ENCODE results near the gene SLC9A9. TPM values are rescaled to one million over a fixed set of nuclear protein-coding genes. Genes with fewer than 3 reads are reported as not detected.
A peak's percentile ranks its signal among the peaks of the same experiment; 100 is the strongest.

SLC9A9 gene
- total RNA-seq, 1 donor from 2014 or later: 7.2 TPM

DNA sequence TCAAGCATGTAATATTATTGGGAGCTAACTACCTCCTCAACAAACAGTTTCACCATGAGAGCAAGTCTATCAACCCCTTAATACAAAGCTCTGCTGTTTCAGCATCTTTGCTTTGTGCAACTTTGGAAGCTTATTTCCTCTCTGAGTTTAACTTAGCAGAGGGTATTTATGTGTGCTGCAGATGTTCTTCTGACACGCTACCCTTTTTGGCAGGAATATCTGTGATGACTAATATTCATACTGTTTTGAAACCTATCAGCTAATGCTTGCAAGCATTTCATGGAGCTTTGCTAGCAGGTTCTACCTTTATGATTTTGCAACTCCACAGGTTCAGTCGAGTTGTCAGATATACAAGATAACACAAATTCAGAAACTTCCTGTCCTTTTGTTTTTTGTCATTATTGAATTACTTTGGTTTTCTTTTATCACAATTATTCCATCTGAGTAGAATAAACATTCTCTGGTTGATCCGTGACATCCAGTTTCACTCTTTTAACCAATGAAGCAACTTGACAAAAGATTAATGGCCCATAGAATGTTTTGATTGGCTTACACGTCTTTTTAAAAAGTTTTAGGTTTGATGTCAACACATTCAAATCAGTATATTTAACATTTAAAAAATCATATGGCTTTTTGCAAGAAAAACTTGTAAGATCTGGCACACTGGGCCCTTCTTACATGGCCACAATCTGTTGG, 1.7 kb upstream of the SLC9A9 start:
- intact Hi-C loops (cut with DNase I): no loop called here
- DNase-seq: no peak
- peak; percentile 80 for ATAC-seq (ENCODE audit: poor library complexity)

DNA sequence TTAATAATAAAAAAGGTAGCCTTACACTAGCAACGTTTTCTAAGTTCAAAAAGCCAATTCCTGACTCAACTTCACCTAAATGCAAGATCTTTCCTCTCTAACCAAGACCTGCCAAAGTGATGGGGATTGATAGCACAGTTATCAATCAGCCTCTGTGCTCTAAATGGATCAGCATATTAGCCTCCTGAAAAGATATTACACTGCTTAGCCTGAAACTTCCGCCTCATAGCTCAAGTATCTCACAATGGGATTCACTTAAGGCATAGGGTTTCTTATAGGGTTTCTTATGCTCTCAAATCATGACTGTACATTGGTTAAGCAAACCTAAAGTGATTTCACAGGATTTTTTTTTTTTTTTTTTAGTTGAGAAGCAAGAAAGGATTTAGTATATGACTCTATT, 436 bp upstream of the SLC9A9 start:
- intact Hi-C loops (cut with DNase I): no loop called here
- DNase-seq (no peak), ATAC-seq (ENCODE audit: poor library complexity) (no peak)

DNA sequence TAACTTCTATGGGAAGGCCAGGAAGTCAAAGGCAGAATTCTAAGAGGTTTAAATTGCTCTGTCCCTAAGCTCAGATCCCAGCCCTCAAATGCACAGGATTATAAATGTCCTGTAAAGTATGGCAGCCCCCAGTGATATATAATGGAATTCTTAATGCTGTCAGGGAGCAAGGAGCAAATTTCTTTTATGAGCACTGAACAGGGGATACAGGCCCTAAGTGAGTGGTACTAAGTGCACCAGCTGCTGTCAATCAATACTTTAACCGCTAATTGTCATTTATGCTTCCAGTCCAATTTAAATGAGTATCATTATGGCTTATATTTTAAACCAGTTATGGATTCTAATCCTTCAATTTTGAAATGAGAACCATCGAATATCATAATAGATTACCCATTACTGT, 4.7 kb downstream of the SLC9A9 start:
- DNase-seq: no peak
- intact Hi-C loops (cut with DNase I): no loop called here
- no peak for ATAC-seq (ENCODE audit: poor library complexity)

DNA sequence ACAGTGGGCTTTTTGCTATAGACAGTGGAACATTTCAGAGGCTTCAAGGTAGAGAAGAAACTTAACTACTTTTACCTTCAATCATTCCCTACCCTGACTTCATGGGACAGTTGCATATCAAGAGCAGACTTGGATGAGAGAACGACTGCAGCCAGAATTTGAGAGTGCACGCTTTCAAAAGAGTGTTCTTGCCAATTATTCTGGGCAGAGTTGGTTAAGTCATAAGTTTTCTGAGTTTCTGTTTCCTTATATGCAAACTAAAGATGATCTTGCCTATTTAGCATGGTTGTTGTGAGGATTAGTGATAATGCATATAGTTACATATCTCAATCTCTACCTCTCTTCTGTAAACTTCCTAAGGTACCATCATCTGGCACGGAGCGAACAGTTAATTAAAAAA, 7.6 kb downstream of the SLC9A9 start:
- no peak for DNase-seq
- intact Hi-C loops (cut with DNase I): no loop called here
- no peak for ATAC-seq (ENCODE audit: poor library complexity)

DNA sequence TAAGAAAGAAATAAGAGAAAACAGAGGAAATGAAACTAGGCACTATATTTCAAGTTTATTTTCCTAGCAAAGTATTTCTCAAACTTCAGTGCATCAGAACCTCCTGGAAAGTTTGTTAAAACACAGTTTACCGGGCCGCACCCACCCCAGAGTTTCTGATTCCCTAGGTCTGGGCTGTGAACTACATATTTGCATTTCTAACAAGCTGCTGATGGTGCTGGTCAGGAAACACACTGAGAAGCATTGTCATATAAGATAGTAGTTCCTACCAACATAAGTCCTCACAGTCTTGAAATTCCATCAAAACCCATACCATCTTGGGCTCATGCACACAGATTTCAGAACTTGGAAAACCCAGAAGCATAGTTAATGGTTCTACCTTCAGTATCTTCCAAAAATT, 8.3 kb downstream of the SLC9A9 start:
- no peak for ATAC-seq (ENCODE audit: poor library complexity)
- intact Hi-C loops (cut with DNase I): no loop called here

DNA sequence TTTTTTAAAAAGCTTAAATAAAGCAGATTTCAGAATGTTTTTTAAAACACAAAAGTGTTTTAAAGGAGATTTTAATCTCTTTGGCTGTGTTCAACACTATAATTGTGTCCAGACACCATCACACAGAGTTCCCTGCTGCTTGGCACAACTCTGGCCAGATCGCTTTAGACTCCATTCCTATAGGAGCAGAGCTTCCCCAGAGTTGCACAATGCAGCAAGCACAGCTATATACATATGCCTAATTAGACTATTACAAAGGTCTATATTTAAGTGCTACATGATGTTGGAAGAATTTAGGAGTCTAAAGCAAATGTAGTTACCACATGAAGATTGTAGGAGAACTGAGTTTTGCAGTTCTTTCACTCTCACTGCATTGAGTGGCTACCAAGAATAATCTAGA, 11.2 kb downstream of the SLC9A9 start:
- DNase-seq (no peak), ATAC-seq (ENCODE audit: poor library complexity) (no peak)
- intact Hi-C loops (cut with DNase I): no loop called here

More for the DNA sequence above, 8.3 kb downstream of the SLC9A9 start:
- no peak for DNase-seq

DNA sequence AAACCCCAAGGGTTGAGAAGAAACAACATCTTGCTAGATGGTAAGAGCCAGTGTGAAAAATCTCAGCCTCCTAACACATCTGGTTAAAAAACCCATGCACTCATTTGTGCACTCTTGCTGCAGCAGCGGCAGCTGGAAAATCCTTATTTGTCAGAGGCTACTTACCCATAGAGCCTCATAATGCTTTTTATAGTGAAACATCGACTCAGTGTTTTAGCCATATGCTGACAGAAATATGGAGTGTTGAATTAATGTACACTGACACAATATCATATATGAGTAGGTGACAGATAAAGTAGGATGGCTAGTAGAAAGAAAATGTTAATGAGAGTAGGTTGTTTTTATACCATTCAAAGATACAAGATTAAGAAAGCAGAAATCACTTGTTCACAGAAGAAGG, 13.0 kb downstream of the SLC9A9 start:
- intact Hi-C loops (cut with DNase I): no loop called here
- DNase-seq (no peak), ATAC-seq (ENCODE audit: poor library complexity) (no peak)

DNA sequence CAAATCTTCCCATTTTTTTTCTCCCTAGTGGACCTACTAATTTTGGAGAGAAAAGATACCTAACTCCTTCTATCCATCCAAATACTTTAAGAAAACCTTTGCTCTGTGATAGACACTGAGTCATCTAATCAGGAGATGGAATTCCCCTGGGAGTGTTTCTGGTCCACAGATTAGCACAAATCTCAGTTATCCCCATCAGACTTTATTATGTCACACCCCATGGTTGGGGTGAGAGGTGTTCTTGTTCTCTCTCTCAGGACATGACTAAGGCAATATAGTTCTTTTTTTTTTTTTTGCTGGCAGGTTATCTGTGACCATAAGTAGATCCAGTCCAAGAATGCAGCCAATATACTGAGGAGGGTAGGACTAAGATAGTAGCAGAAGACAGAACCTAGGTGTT, 15.8 kb downstream of the SLC9A9 start:
- no peak for ATAC-seq (ENCODE audit: poor library complexity)
- intact Hi-C loops (cut with DNase I): no loop called here
- DNase-seq: no peak

DNA sequence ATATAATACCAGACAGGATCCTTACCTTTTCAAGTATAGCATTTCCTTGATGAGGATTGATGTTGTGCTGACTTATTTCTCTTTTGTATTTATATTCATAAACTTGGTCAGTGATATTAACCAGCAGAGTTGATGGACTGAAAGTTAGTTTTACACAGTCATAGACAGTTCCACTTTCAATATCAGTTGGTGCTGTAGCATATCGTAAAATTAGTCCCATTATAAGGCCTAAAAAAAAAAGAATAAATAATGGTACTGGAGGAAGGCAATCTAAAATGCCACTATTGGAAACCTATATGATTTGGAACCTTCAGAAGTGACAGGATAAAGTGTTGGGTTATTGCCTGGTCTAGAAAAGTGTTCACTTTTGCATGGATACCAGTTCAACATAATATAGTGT, 16.3 kb downstream of the SLC9A9 start:
- no peak for ATAC-seq (ENCODE audit: poor library complexity)
- intact Hi-C loops (cut with DNase I): no loop called here

DNA sequence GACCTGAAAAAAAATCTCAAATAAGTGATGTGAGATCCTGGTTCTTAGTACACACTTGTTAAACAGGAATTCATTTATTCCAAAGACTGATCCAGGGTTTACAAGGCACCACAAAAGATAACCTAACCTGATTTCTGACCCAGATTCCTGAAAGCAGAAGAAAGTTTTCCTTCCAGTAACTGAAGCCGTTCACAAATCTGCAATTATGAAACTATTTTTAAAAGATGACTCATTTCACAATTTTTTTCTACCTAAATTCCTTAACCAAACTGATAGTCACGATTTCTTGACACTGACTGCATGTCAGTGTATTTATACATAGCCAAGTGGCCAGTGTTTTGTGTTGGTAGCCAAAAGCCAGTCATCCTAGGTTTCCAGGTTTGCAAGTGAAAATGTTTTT, 17.1 kb downstream of the SLC9A9 start:
- peak; percentile 19 for ATAC-seq (ENCODE audit: poor library complexity)
- intact Hi-C loops (cut with DNase I): no loop called here
- DNase-seq: no peak

More for the DNA sequence above, 16.3 kb downstream of the SLC9A9 start:
- no peak for DNase-seq

DNA sequence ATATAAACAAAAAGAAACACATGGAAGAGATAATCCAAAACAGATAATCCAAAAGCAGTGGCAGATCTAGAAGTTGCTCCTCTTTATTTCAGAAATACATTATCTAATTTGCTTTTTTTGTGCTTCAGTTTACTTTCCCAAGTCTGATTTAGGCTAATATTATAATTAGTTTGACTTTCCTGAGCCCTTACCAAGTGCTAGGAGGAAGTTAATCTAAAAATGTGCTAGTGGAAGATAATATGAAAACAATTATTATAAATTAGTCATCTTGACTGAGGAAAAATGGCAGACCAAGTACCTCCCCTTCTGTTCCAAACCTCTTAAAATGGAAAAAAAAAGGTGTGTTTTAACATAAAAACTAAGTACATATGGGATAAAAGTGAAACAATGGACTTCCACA, 17.5 kb downstream of the SLC9A9 start:
- DNase-seq: no peak
- no peak for ATAC-seq (ENCODE audit: poor library complexity)
- intact Hi-C loops (cut with DNase I): no loop called here

DNA sequence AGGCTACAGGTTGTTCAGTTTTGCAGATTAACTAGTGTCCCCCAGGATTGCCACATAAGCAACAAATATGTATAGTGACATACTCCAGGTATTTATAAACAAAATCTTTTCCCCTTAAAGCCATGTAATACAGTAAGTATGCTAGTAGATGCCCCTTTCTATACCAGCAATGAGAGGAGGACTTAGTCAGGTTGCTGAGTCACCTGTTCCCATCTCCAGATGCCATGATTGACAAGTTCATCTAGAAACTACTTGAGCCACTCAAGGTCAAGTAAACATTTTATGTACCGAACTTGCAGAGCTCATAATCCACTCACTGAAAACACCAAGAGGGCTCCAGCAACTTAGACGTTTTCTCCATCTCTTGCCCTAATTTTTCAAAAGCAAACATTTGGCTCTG, 18.2 kb downstream of the SLC9A9 start:
- ATAC-seq (ENCODE audit: poor library complexity) (no peak), DNase-seq (no peak)
- intact Hi-C loops (cut with DNase I): no loop called here

DNA sequence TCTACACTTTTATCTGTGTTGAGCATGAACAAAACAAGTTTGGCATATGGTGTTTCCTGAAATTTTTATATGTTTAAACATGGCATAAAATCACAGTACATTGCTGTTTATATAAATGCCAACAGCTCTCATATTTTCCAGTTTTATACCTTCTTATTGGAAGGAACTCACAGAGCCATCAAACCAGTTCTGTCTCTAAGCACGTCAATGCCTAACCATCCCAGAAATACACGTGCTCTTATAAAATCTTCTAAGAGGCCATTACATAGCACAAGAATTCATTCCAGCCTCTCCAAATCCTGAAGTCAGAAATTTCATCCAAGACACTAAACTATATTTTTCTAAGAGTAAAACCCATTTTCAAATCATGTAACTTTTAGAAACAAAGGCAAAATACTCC, 20.8 kb downstream of the SLC9A9 start:
- DNase-seq (no peak), ATAC-seq (ENCODE audit: poor library complexity) (no peak)
- intact Hi-C loops (cut with DNase I): no loop called here

DNA sequence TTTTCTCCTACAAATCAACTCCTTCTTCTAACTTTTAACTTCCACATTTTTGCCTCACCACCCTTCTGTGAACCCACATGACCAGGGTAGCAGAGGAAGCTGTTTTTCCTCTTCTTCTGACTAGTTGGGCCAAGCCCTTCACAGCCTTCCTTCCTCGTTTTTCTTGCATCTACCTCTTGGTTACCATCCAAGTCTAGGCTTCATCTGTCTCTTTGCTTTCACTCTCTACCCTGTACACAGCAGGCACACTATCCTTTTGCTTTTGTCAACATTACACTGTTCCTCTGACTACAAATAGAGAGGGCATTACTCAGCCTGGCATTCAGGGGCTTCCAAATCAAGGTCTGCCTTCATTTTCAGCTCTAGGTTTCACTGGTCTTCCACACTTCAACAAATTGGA, 22.0 kb downstream of the SLC9A9 start:
- intact Hi-C loops (cut with DNase I): no loop called here

DNA sequence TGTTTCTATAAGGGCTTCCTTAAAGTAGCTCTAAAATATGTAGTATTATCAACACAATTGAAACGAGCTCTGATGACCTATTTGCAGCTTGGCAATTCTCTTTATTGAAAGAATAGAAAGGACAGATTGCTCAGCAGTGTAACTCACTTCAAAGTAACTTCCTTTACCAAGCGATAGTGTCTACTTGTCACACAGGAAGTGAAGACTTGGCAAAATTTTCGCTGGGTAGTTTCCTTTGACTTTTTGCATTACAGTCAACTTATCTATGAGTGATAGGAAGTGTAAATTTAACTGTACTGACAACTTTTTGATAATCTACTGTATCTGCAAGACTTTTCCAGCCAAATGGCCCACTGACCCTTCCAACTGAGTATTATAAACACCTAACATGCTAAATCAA, 22.8 kb downstream of the SLC9A9 start:
- ATAC-seq (ENCODE audit: poor library complexity): peak; percentile 71
- intact Hi-C loops (cut with DNase I): no loop called here
- no peak for DNase-seq

More for the DNA sequence above, 22.0 kb downstream of the SLC9A9 start:
- no peak for DNase-seq
- ATAC-seq (ENCODE audit: poor library complexity): peak; percentile 75

DNA sequence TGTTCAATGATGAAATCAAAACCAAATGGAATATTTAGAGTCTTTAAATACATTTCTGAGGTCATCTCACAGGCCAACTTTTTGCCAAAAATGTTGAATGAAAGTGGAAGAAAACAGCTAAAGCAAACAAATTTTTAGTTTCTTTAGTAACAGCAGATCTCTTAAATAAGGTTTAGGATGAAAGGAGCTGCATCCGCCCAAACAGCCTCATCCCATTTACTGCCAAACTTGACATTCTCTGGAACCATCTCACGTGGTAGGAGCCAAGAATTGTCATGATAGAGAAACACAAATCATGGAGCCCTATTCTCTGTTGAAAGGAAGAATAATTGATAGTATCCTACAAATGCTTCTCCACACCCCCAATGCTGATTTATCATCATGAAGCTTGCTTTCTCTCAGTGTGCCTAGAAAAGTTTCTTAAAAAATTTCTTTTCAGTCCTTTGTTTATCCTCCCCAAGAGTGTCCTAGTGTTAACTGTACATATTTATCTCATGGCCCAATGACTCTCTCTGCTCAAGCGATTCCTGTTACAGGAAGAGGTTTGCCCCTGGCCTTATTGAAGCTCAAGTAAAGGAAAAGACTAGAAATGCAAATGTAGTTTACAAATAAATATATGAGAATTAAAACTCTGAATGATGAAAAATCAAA, 23.4 kb downstream of the SLC9A9 start:
- DNase-seq: no peak
- intact Hi-C loops (cut with DNase I): no loop called here

DNA sequence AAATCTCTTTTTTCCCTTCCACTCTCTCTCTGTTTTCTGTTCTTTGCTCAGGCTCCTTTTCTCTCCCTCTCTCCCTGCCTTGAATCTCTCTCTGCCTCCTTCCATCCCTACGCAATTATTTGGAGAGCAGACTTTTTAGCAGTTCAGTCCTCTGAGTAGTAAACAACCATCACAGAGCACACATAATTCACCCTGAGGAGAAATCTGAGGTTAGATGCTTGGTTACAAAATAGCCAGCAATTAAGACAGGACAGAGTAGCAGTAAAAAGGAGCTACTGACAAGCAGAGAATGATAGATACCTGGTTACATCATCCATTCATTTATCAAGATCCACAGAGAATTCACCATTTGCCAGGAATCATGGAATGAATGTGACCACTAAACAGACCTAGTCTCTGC, 25.5 kb downstream of the SLC9A9 start:
- intact Hi-C loops (cut with DNase I): no loop called here
- no peak for DNase-seq
- ATAC-seq (ENCODE audit: poor library complexity): no peak

More for the DNA sequence above, 23.4 kb downstream of the SLC9A9 start:
- ATAC-seq (ENCODE audit: poor library complexity): no peak

DNA sequence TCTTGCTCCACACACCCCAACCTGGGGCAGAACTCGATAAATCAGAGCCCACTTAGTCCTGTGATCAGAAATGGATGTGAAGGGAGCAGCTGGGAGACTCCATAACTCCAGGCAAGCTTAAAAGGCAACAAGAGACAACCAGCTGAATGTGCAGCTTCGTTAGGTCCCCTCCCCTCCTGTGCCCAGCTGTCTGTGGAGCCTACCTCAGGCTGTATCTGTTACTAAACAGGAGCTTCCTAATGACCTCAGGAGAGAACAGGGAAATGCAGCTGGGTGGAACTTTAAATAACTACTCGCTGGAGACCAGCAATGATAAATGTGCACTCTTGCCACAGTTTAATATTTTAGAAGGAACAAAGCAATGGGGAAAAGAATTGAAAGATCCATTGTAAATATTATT, 25.9 kb downstream of the SLC9A9 start:
- no peak for DNase-seq
- ATAC-seq (ENCODE audit: poor library complexity): peak; percentile 52
- intact Hi-C loops (cut with DNase I): no loop called here

DNA sequence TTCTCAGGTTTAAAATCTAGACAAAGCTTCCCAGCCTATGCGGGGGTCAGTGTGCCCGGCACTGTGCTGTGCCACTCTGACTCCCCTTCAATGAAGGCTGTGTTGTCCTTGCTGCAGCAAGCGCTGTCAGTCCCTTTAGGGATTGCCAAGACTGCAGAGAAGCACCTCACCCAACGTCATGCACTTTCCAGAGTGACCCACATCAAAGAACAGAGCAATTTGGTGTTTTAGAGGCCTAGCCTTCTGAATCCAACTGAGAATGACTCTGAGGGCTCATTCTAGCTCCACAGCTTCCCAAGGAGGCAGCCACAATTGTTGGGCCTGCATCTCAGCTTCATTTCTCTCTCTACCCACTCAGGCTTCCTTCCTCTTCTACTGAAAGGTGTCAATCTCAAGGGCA, 26.4 kb downstream of the SLC9A9 start:
- intact Hi-C loops (cut with DNase I): no loop called here
- ATAC-seq (ENCODE audit: poor library complexity) (no peak), DNase-seq (no peak)

DNA sequence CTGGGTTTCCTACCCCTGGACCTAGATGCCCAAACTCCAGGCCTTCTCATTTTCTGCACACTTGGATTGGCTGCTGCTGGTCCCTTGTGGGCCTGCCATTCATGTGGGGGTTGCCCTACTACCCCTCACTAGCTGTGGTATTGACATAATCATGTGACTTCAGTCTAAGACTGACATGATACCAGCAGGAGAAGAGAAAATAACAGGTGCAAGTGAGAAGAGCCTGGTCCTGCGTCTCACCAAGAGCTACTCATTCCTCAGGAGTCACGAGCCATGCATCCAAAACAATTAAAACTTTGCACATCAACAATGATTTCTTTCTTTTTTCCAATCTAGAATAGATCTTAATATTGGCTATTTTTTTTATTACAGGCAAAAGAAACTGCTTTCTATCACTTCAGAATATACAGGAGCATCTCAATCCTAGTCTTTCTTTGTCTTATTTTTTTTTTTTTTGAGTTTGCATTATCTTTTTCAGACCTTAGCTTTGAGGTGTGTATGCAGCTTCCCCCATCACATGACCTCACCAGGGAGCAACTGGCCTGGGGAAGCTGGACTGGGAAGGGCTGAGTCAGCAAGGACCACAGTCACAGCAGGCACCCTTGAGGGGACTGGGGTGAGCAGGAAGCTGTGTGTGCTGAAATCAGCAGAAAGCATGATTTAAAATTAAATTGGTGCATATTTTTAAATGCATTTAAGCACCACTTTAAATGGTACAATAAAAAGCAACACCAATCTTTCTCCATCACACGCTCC, 27.6 kb downstream of the SLC9A9 start:
- intact Hi-C loops (cut with DNase I): no loop called here
- peak; percentile 68 for ATAC-seq (ENCODE audit: poor library complexity)

More for the DNA sequence above, 27.6 kb downstream of the SLC9A9 start:
- no peak for DNase-seq

Data from Right ventricle myocardium superior (tissue), 1 donor.